Motor neuron (in vitro differentiated cells): Measurements from ENCODE around the gene DYTN. TPM values are rescaled to one million over a fixed set of nuclear protein-coding genes. Genes with fewer than 3 reads are reported as not detected.

Source experiments
- ATAC-seq, 8 experiments: fragments of 200-7000 bp; cut with Tn5 transposase; replicated peaks in 6 of 8; 2 replicates each; pipeline ENCODE4 v1.8.0; 2021; ENCODE audit warnings: mild to moderate bottlenecking in 8 of 8, moderate library complexity in 8 of 8
- H3K27ac ChIP-seq, 2 donors: fragments of 250-450 bp; sonication (Bioruptor Pico); 2 replicates each; pipeline ENCODE4 v1.9.0; 2021; ENCODE audit warnings: antibody characterized with exemption in 2 of 2, mild to moderate bottlenecking in 2 of 2, moderate library complexity in 1 of 2
- H3K4me1 ChIP-seq, 2 donors: fragments of 250-450 bp; sonication (Bioruptor Pico); replicated peaks in 1 of 2; 2 replicates each; pipeline ENCODE4 v1.6.1; 2021; ENCODE audit warnings: antibody characterized with exemption in 2 of 2, mild to moderate bottlenecking in 2 of 2, moderate library complexity in 1 of 2
- H3K4me3 ChIP-seq, 5 donors: fragments of 250-450 bp; sonication (Bioruptor Pico); 2 replicates each; pipeline ENCODE4 v1.9.0; 2021; ENCODE audit warnings: antibody characterized with exemption in 5 of 5, mild to moderate bottlenecking in 5 of 5, moderate library complexity in 4 of 5
- WGBS, 10 experiments: fragments of 450-650 bp; shearing (Covaris generic); methylation state at CpG; one replicate each; pipeline ENCODE4 v1.0.0; 2022; 5-methylcytosine and 5-hydroxymethylcytosine counted together
- in situ Hi-C, 9 experiments: fragments of 400-800 bp; cut with MboI; loops; one replicate each; pipeline ENCODE4 v1.15.0; 2021; ENCODE audit warnings: low sequenced_read_pairs in 9 of 9, low pct_unique_long_range_greater_than_20kb in 2 of 9; ENCODE audit not compliant: unreplicated experiment in 9 of 9
- total RNA-seq, 8 experiments: library from RNA; unstranded; fragments of 300-600 nt; gene quantifications; 2 replicates each; pipeline versions ENCODE4 v1.2.3 to v1.2.4, GENCODE V29; 2022

DYTN gene, protein sequence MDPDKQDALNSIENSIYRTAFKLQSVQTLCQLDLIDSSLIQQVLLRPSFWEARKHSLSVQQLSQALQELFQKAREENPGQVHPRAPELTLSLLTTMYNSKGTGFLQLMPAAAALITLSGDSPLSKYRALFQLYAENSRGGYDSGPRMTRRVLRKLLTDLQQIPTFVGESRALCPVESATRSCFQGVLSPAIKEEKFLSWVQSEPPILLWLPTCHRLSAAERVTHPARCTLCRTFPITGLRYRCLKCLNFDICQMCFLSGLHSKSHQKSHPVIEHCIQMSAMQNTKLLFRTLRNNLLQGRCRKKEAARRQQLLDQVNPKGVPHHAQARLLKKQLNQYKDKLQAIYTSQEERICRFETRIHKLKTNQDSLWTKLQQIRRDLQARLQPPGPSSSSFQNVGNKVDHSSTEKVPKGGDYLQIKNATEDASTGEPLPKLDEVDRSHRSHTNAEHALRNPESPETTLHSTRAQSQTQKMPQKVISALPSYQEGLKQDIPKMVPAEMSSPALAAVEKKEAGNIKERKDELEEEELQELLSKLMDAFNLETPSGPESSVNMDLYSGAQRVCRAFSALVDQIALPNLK
- total RNA-seq = under 1 TPM in 1 of 8 experiments, not detected in 7; 0.14 TPM

DNA sequence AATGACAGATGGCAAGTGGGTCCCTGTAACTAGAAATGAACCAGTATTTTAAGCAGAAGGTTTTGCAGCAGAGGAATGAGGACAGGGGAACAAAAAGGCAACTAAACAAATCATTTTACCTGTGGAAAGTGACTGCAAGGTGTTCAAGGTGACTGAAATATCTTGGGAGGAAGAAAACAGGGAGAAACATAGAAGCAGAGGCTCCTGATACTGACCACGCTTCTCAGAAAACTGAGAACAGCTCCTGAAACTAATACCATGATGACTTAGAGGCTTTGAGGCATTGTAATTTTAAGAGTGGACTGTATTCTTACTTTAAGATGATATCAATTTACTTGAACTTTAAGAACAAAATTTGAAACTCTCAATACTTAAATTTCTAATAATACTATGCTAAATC lies at the start of gene DYTN:
Gene DYTN, minus strand, starts transcription at position 101 of the 400 bp plus-strand sequence. CDS start 117 bp downstream, outside the sequence.
- WGBS, 10 experiments = 20 to 100% (median 91%) methylated on average over 1 of the region's 1 CpG; no CpG with 5 or more reads in 3 of the 10 experiments
- Histone ChIP-seq H3K27ac (no peak within 1 kb of the TSS), H3K4me3 (no peak within 1 kb of the TSS), H3K4me1 (no peaks in the 10 kb centered on the region)
- no peak for ATAC-seq
- in situ Hi-C loops = no loop called here

DNA sequence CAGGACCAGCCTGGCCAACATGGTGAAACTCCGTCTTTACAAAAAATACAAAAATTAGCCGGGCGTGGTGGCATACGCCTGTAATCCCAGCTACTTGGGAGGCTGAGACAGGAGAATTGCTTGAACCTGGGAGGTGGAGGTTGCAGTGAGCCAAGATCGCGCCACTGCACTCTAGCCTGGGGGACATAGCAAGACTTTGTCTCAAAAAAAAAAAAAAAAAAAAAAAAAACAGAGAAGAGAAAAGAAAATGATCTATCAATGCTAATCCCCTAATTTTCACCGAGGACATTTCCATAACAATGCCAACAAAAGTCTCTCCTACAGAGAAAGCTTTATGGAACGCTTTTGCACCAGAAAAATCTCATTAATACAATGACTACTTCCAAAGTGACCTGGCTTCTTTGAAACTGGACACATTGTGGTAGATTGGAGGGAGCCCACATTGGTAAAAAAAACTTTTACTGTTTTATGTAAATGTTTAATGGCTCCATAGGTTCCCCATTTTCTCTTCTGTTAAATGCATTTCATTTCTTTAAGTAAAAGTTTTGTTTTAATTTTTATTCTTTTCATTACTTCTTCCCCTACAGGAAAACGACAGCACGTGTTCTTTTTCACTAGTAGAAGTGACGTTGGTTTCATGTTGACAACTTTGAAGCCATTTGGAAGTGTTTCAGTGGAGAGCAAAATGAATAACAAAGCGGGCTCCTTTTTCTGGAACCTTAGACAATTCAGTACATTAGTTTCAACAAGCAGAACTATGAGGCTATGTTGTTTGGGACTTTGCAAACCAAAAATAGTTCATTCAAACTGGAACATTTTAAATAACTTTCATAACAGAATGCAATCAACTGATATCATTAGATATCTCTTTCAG lies 48.1 kb upstream of the DYTN start:
- Histone ChIP-seq H3K4me3 (peak overlapping the region; percentile 59 to 99 (median 64)), H3K27ac (peak overlapping the region; percentile 84 to 92), H3K4me1 (peaks cover 5 to 13% of the 10 kb centered on the region in 2 donors)
- in situ Hi-C loops = loop anchor here in 2 of 9 experiments (25.0 kb wide), 1 partner anchor 204 kb away; no protein-coding TSS in a partner anchor
- no peak for ATAC-seq
- WGBS, 10 experiments = 26 to 63% (median 50%) methylated on average over 3 to 10 of the region's 12 CpGs

DNA sequence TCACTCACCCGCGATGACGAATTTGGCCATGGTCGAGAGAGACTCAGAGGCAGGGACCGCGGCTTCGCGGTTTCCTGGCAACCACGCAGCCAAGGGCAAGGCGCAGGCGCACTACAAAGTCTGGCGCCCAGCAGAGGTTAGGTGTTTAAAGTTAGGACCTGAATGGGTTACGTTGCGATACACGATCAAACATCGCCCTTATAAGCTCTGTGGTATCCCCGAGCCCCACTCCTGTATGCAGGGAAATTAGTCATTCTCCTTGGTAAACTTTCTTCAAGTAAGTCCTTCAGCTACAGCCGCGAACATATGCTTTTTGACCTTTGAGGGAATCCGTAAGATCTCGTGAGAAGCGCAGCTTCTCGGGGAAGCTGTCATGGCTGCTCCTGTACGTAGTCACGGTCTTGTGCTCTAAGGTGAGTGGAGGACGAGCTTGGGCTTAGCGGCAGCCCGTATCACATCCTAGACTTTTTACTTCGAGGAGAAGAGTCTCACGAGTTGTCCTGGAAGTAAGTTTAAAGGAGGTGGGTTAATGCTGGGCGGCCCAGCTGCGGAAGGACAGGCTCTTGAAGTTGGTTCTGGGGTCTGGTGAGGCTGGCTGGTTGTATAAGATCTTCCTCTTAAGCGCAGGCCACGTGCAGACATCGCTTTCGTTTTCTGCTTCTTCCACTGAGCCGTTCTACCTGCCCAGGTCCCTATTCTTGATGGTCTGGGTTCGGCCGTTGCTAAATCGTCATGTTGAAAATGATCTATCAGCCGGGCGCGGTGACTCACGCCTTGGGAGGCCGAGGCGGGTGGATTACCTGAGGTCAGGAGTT lies 47.3 kb upstream of the DYTN start, which contains the start of the genes FASTKD2 and MDH1B:
Gene FASTKD2, plus strand, starts transcription at position 365 of the 815 bp plus-strand sequence. CDS start 1,088 bp downstream, outside the sequence.
Gene MDH1B, minus strand, starts transcription at position 87 of the 815 bp plus-strand sequence. Its CDS starts 57 bp downstream, at position 30.
- ATAC-seq = peak; percentile 88 to 96 (median 95)
- WGBS, 10 experiments = 0 to 1% (median 0%) methylated on average over 2 to 42 of the region's 46 CpGs
- in situ Hi-C loops = loop anchor here in 2 of 9 experiments (25.0 kb wide), 1 partner anchor 203 kb away; no protein-coding TSS in a partner anchor
- Histone ChIP-seq H3K4me1 (peaks cover 5 to 13% of the 10 kb centered on the region in 2 donors), H3K4me3 (peak within 1 kb of the TSS; percentile 59 to 99 (median 64)), H3K27ac (peak within 1 kb of the TSS; percentile 84 to 92)

DNA sequence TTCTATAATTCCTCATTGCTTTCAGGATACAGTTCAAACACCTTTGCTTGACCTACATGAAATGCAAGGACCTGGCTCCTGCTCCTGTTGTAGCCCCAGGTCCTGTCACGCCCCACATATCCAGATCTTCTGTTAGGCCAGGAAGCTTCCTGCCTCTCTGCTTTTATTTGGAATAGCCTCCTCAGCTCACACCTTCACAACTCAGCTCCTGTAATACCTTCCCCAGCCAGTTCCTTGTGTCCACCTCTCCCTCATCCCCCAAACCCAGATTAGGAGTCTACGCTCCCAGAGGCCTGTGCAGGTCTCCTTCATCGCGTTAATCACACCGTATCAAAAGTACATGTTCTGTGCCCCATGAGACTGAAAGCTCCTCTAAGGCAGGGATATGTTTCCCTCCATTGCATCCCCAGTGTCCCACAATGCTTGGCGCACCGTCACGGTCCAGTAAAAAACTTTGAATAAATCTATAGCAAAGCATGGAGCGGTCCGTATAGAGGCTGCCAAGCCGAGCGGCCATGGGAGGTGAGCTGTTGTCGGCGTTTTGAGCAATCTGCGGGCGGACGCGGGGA lies 46.6 kb upstream of the DYTN start:
- Histone ChIP-seq H3K4me1 (peaks cover 5 to 13% of the 10 kb centered on the region in 2 donors), H3K27ac (peak overlapping the region in 1 of 2 donors; percentile 8), H3K4me3 (peak overlapping the region; percentile 59 to 99 (median 64))
- ATAC-seq = peak in 1 of 8 experiments; percentile 59
- in situ Hi-C loops = loop anchor here in 2 of 9 experiments (25.0 kb wide), 1 partner anchor 202 kb away; no protein-coding TSS in a partner anchor
- WGBS, 10 experiments = 0 to 33% (median 14%) methylated on average over 2 to 8 of the region's 18 CpGs; no CpG with 5 or more reads in 1 of the 10 experiments

DNA sequence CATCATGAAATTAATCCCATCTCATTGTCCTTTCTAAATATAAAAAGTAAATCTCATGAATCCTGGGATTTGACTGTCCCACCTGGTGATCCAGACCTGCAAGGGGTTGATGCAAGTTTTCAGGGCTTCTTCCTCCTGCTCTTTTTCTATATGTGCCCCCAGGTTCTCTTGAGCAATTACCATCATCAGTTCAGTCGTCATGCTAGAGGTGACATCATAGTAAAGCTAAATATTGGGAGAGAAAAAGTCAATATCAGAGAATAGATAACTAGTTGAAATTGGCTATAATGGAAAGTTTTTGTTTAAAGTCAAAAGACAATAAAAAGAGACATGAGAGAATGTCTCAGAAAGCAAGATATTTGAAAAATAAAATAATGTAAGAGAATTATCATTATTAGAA lies 38.6 kb upstream of the DYTN start:
- Histone ChIP-seq H3K4me3 (no peak overlapping the region), H3K27ac (no peak overlapping the region), H3K4me1 (no peaks in the 10 kb centered on the region)
- WGBS, 10 experiments = 9 to 86% (median 55%) methylated on average over 1 of the region's 1 CpG; no CpG with 5 or more reads in 2 of the 10 experiments
- in situ Hi-C loops = loop anchor here in 2 of 9 experiments (25.0 kb wide), 1 partner anchor 195 kb away; no protein-coding TSS in a partner anchor
- ATAC-seq = no peak

DNA sequence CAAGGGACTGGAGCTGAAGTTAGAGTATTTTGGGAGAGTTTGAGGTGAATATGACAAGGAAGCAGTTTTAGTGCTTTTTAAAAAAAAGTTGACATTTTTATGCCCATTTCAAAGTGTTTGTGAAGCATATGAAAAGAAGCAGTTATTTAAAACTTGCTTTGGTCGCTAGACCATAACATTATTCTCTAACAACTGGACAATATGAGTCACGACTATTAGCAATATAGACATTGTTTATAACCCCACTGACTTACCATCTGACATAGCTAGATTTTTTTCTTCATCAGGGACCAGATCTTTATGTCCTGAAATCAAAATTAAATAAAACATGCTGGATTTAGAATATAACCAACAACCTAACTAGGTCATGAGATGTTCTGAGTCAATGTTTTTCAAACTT lies 22.6 kb upstream of the DYTN start:
- WGBS, 10 experiments = 0 to 91% (median 33%) methylated on average over 1 to 2 of the region's 2 CpGs; no CpG with 5 or more reads in 1 of the 10 experiments
- no peak for ATAC-seq
- Histone ChIP-seq H3K4me3 (no peak overlapping the region), H3K4me1 (no peaks in the 10 kb centered on the region), H3K27ac (no peak overlapping the region)
- in situ Hi-C loops = no loop called here

DNA sequence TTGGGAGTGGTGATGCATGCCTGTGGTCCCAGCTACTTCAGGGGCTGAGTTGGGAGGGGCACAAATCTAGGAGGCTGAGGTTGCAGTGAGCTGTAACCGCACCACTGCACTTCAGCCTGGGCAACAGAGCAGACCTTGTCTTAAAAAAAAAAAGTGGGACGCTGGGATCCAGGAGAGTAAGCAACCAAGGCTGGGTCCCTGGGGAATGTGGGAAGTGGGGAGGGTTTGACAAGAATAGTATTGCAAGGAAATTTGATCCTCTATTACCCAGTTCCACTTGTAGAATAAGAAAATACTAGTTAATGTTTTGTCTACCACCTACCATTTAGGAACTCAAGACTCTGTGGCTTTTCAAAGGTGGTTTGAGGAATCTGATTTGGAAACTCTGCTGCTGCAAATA lies 21.1 kb upstream of the DYTN start:
- in situ Hi-C loops = no loop called here
- Histone ChIP-seq H3K4me1 (no peaks in the 10 kb centered on the region), H3K4me3 (no peak overlapping the region), H3K27ac (no peak overlapping the region)
- ATAC-seq = no peak
- WGBS, 10 experiments = 0 to 100% (median 72%) methylated on average over 1 to 2 of the region's 2 CpGs; no CpG with 5 or more reads in 5 of the 10 experiments

DNA sequence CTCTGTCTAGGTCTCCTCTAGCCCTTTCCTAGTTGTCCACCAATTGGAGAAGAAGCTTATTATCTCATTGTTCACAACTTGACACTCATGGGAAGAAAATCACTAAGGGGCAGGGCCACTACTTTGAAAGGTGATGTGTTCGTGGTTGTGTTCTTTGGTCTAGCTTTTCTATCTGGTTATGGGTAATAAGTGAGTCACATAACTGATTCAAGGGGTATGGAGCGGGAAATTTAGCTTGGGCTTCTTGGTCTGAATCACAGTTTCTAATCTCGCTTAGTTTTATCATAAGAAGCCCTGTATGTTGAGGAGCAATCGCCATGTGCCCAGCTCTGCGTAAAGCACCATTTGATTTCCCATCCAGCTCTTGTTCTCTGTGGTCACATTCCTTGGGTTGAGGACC lies 18.7 kb upstream of the DYTN start:
- in situ Hi-C loops = no loop called here
- H3K4me1 ChIP-seq = no peaks in the 10 kb centered on the region
- 21 to 96% (median 80%) methylated on average over 1 to 5 of the region's 5 CpGs; no CpG with 5 or more reads in 3 of the 10 experiments for WGBS, 10 experiments
- no peak overlapping the region for H3K4me3 ChIP-seq
- no peak overlapping the region for H3K27ac ChIP-seq
- ATAC-seq = no peak

DNA sequence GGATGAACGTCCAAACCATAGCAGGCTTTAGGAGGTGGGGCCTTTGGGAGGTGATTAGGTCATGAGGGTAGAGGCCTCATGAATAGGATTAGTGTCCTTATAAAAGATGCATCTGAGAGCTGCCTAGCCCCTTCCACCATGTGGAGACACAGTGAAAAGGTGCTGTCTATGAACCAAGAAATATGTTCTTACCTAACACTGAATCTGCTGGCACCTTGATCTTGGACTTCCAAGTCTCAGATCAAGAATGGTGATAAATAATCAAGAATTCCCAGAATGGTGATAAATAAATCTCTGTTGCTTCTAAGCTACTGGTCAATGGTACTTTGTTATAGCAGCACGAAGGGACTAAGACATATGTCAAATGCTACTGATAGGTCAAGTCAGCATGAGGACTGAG lies 15.1 kb upstream of the DYTN start:
- H3K27ac ChIP-seq = no peak overlapping the region
- H3K4me1 ChIP-seq = no peaks in the 10 kb centered on the region
- H3K4me3 ChIP-seq = no peak overlapping the region
- WGBS, 10 experiments = 0 to 100% (median 63%) methylated on average over 1 to 2 of the region's 2 CpGs; no CpG with 5 or more reads in 3 of the 10 experiments
- in situ Hi-C loops = no loop called here
- no peak for ATAC-seq

DNA sequence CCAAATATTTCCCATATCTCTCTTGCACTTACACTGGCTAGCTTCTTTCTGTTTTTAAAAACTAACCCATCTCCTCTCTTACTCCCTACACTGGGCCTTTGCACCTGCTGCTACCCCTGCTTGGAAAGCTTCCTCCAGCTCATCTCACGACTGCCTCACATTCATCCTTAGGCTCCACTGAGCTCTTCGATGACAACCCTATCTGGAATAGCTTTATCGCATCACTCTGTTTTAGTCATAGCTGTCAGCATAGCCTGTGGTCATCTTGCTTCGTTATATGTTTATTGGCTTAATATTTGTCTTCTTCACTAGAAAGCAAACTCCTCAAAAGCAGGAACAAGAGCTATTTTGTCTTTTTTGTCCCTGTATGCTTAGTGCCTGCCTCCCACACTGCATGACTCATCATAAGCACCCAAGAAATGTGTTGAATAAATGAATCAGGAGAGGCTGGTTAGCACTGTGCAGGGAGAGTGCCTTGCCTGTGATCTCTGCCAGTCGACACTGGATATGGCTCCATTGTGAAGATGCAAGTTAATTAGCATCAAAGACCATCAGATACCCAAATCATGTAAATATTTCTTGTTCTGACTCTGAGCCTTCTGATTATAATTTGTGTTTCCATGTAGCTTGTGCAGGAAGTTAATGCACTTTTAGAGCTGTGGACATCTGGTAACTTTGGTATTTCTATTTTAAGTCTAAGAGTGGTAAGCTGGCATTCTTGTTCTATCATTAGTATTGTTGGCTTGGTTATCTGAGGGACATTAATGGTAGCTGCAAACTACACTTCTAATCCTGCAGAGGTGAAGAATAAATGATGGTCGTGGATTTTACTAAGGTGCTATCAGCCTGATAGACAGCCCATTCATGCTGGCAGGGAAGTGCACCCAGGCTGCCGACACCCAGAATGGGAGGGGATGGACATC lies 10.3 kb upstream of the DYTN start:
- 21 to 100% (median 70%) methylated on average over 1 to 7 of the region's 7 CpGs for WGBS, 10 experiments
- ATAC-seq = peak; percentile 75 to 95 (median 88)
- no peak overlapping the region for H3K4me3 ChIP-seq

DNA sequence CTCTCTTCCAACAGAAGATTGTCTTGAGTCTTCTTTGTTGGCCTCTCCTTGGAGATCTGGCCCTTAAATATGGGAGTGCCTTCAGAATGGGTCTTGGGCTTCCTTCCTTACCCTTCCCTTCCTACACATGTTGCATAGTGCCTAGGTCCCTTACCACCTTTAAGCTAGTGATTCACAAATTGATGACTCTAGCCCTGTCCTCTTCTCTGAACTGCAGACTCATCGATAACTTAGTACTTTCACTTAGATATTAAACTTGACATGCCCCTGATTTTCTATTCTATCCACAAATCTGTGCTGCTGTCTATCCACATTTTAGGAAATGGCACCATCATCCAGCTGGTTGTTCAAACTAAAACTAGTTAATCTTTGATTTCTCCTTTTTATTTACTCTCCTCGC lies 9.1 kb upstream of the DYTN start:
- Histone ChIP-seq H3K4me1 (no peaks in the 10 kb centered on the region), H3K27ac (no peak overlapping the region), H3K4me3 (no peak overlapping the region)
- no peak for ATAC-seq
- 29 to 100% (median 87%) methylated on average over 1 to 2 of the region's 2 CpGs; no CpG with 5 or more reads in 3 of the 10 experiments for WGBS, 10 experiments
- in situ Hi-C loops = no loop called here

More for the DNA sequence above, 10.3 kb upstream of the DYTN start:
- in situ Hi-C loops = no loop called here
- Histone ChIP-seq H3K4me1 (no peaks in the 10 kb centered on the region), H3K27ac (no peak overlapping the region)
